PFSK-1 (cell line): ENCODE results near the gene PRKD1.

Source experiments
- FOXP2 ChIP-seq: optimal IDR thresholded peaks from 2 replicates; pipeline ENCODE3; 2011; ENCODE audit warnings: borderline replicate concordance, control low read depth, inconsistent platforms; ENCODE audit not compliant: insufficient read depth; ENCODE audit errors: extremely low read length, extremely low read depth
- POLR2AphosphoS5 ChIP-seq: IDR thresholded peaks from 2 replicates; pipeline ENCODE4 v1.6.1; 2012; ENCODE audit warnings: low read depth, mild to moderate bottlenecking, control low read depth, low read length, moderate library complexity
- SIN3A ChIP-seq: IDR thresholded peaks from 2 replicates; pipeline ENCODE4 v1.6.1; 2012; ENCODE audit warnings: mild to moderate bottlenecking, low read length, moderate library complexity, borderline replicate concordance; ENCODE audit not compliant: insufficient read depth
- TAF1 ChIP-seq: IDR thresholded peaks from 2 replicates; pipeline ENCODE4 v1.6.1; 2012; ENCODE audit warnings: low read length, control low read depth, borderline replicate concordance; ENCODE audit not compliant: insufficient read depth
- TF ChIP-seq, protein P1 (sequence below), 2 experiments: IDR thresholded peaks; 2 replicates each; pipeline versions ENCODE4 v1.6.1 to v1.8.0; 2011 to 2012; ENCODE audit warnings: low read depth in 2 of 2, low read length in 2 of 2, control low read depth in 1 of 2, inconsistent platforms in 1 of 2, mild to moderate bottlenecking in 1 of 2, moderate library complexity in 1 of 2; ENCODE audit not compliant: insufficient read depth in 1 of 2

GRCh38 chr14:29926228-29926627, 1.4 kb downstream of the PRKD1 start:
- TF ChIP-seq, protein P1, sequence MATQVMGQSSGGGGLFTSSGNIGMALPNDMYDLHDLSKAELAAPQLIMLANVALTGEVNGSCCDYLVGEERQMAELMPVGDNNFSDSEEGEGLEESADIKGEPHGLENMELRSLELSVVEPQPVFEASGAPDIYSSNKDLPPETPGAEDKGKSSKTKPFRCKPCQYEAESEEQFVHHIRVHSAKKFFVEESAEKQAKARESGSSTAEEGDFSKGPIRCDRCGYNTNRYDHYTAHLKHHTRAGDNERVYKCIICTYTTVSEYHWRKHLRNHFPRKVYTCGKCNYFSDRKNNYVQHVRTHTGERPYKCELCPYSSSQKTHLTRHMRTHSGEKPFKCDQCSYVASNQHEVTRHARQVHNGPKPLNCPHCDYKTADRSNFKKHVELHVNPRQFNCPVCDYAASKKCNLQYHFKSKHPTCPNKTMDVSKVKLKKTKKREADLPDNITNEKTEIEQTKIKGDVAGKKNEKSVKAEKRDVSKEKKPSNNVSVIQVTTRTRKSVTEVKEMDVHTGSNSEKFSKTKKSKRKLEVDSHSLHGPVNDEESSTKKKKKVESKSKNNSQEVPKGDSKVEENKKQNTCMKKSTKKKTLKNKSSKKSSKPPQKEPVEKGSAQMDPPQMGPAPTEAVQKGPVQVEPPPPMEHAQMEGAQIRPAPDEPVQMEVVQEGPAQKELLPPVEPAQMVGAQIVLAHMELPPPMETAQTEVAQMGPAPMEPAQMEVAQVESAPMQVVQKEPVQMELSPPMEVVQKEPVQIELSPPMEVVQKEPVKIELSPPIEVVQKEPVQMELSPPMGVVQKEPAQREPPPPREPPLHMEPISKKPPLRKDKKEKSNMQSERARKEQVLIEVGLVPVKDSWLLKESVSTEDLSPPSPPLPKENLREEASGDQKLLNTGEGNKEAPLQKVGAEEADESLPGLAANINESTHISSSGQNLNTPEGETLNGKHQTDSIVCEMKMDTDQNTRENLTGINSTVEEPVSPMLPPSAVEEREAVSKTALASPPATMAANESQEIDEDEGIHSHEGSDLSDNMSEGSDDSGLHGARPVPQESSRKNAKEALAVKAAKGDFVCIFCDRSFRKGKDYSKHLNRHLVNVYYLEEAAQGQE (IDR thresholded peaks at IDR 0.05; ENCODE audit: insufficient read depth in 1 of 2, low read depth in 2 of 2, low read length in 2 of 2) = no peak
- TF ChIP-seq POLR2AphosphoS5 = no peak
- no peak for TF ChIP-seq FOXP2
- TF ChIP-seq SIN3A = no peak
- TF ChIP-seq TAF1 = no peak
